ENCODE results near the gene LPCAT4.

GRCh38 chr15:34327906-34328305, 39.1 kb downstream of the LPCAT4 start:
- TF ChIP-seq GATA3 (IDR thresholded peaks at IDR 0.05; ENCODE audit: low read depth, low read length): no peak
- TF ChIP-seq GATA2 (IDR thresholded peaks at IDR 0.05; ENCODE audit: low read depth, low read length): no peak
